CD4-positive, alpha-beta memory T cell (primary cell): ENCODE data around the gene DBP. TPM values are rescaled to one million over a fixed set of nuclear protein-coding genes. Genes with fewer than 3 reads are reported as not detected.

Experiments used
- CTCF ChIA-PET: fragments of 350-600 bp; sonication (Branson Sonifier 250); formaldehyde crosslinking; loops from one replicate; lab custom pipeline; 2021; ENCODE audit warnings: inconsistent platforms; ENCODE audit not compliant: partially characterized antibody; lab: Charles Lee
- POLR2A ChIA-PET: fragments of 350-600 bp; sonication (Branson Sonifier 250); formaldehyde crosslinking; loops from one replicate; lab custom pipeline; 2021; ENCODE audit not compliant: partially characterized antibody; lab: Charles Lee
- DNase-seq, 5 donors: peaks; one replicate each; pipeline versions ENCODE4 v3.0.0 to v3.0.0-alpha.2; 2020 to 2022; ENCODE audit warnings: mixed read lengths in 1 of 5
- H3K27ac ChIP-seq: one replicate; pipeline ENCODE4 v1.7.0; 2013; ENCODE audit warnings: low read depth, low read length
- H3K27me3 ChIP-seq: 2 replicates; pipeline ENCODE4 v1.7.0; 2013; ENCODE audit warnings: mild to moderate bottlenecking, low read length, moderate library complexity; ENCODE audit not compliant: insufficient read depth
- H3K36me3 ChIP-seq: 2 replicates; pipeline ENCODE4 v1.7.0; 2013; ENCODE audit warnings: mild to moderate bottlenecking, low read length, moderate library complexity; ENCODE audit not compliant: insufficient read depth
- H3K4me1 ChIP-seq: 2 replicates; pipeline ENCODE4 v1.7.0; 2013; ENCODE audit warnings: mild to moderate bottlenecking, low read length, moderate library complexity; ENCODE audit not compliant: insufficient read depth
- H3K4me3 ChIP-seq, 2 donors: one replicate each; pipeline ENCODE4 v1.7.0; 2013; ENCODE audit warnings: low read length in 2 of 2, mild to moderate bottlenecking in 1 of 2
- H3K9me3 ChIP-seq, 2 donors: one replicate each; pipeline ENCODE4 v1.7.0; 2013; ENCODE audit warnings: low read length in 2 of 2, control low read depth in 1 of 2; ENCODE audit not compliant: control insufficient read depth in 1 of 2
- H3K27ac Mint-ChIP-seq, 7 donors: one replicate each; pipeline ENCODE4 v1.8.0; 2020 to 2021; ENCODE audit warnings: mixed read lengths in 7 of 7, mild to moderate bottlenecking in 6 of 7, inconsistent platforms in 3 of 7, moderate library complexity in 3 of 7
- H3K27me3 Mint-ChIP-seq, 2 donors: one replicate each; pipeline ENCODE4 v1.8.0; 2020 to 2021; ENCODE audit warnings: mixed read lengths in 2 of 2
- H3K36me3 Mint-ChIP-seq, 2 donors: one replicate each; pipeline ENCODE4 v1.8.0; 2020 to 2021; ENCODE audit warnings: mixed read lengths in 2 of 2, inconsistent platforms in 1 of 2, mild to moderate bottlenecking in 1 of 2
- H3K4me1 Mint-ChIP-seq, 4 donors: one replicate each; pipeline ENCODE4 v1.8.0; 2020 to 2021; ENCODE audit warnings: mixed read lengths in 4 of 4, mild to moderate bottlenecking in 1 of 4
- H3K4me3 Mint-ChIP-seq, 8 donors: one replicate each; pipeline ENCODE4 v1.8.0; 2020 to 2021; ENCODE audit warnings: mixed read lengths in 8 of 8, mild to moderate bottlenecking in 7 of 8, moderate library complexity in 6 of 8, inconsistent platforms in 3 of 8
- H3K9me3 Mint-ChIP-seq, 8 donors: one replicate each; pipeline ENCODE4 v1.8.0; 2020 to 2021; ENCODE audit warnings: mixed read lengths in 8 of 8, mild to moderate bottlenecking in 5 of 8, inconsistent platforms in 3 of 8, moderate library complexity in 1 of 8
- intact Hi-C: fragments of 100-400 bp; cut with micrococcal nuclease; formaldehyde crosslinking; loops from one replicate; pipeline ENCODE4 v1.15.1; 2023
- polyA plus RNA-seq, 2 donors: library from polyadenylated mRNA; unstranded; fragments of 300-500 nt; fragmentation: Illumina TruSeq; gene quantifications; one replicate each; pipeline ENCODE4 v1.2.3, GENCODE V29; 2021
- total RNA-seq, 2 experiments: library from RNA; stranded (reverse); gene quantifications; one replicate each; pipeline ENCODE4 v1.2.3, GENCODE V29; 2021

DBP gene
- total and polyA plus RNA-seq, 4 experiments from 2014 or later = 37.4 to 113 (median 66.0) TPM

GRCh38 chr19:48629297-48629598 is 7.9 kb downstream of the DBP start:
- Histone ChIP-seq H3K27me3 (no peaks in the 10 kb centered on the region), H3K4me1 (peaks cover 24% of the 10 kb centered on the region), H3K27ac (no peak overlapping the region), H3K4me3 (no peak overlapping the region), H3K36me3 (peaks cover 35% of the 10 kb centered on the region), H3K9me3 (no peaks in the 10 kb centered on the region)
- H3K4me3 Mint-ChIP-seq = no peak overlapping the region
- H3K36me3 Mint-ChIP-seq = peaks cover 14 to 38% of the 10 kb centered on the region in 2 donors
- intact Hi-C loops = no loop called here
- no peaks in the 10 kb centered on the region for H3K27me3 Mint-ChIP-seq
- ChIA-PET CTCF (no interaction called here), POLR2A (interaction anchor here (1.1 to 6.4 kb wide), 4 partner anchors 8 to 15 kb away, joined by 4 to 76 read pairs (median 30); partner anchors contain the start of genes CA11, DBP, FAM83E and RPL18)
- H3K4me1 Mint-ChIP-seq = peaks cover 8 to 40% (median 22%) of the 10 kb centered on the region in 4 donors
- H3K27ac Mint-ChIP-seq = no peak overlapping the region
- peak in 1 of 5 donors; percentile 5 for DNase-seq
- H3K9me3 Mint-ChIP-seq = no peaks in the 10 kb centered on the region

- H3K4me1 ChIP-seq = peaks cover 21% of the 10 kb centered on the region
- H3K27me3 ChIP-seq = no peaks in the 10 kb centered on the region
- Mint-ChIP-seq H3K9me3 (no peaks in the 10 kb centered on the region), H3K4me1 (peaks cover 8 to 39% (median 24%) of the 10 kb centered on the region in 4 donors), H3K27me3 (no peaks in the 10 kb centered on the region), H3K36me3 (peaks cover 14 to 39% of the 10 kb centered on the region in 2 donors), H3K4me3 (no peak overlapping the region), H3K27ac (peak overlapping the region in 2 of 7 donors; percentile 57 to 62)
- H3K9me3 ChIP-seq = no peaks in the 10 kb centered on the region
- POLR2A ChIA-PET = interaction anchor here (0.9 to 6.4 kb wide), 7 partner anchors 8 to 115 kb away, joined by 3 to 76 read pairs (median 13); partner anchors contain the start of genes CA11, DBP, FAM83E and RPL18
- intact Hi-C loops = no loop called here
- H3K27ac ChIP-seq = no peak overlapping the region
- CTCF ChIA-PET = no interaction called here
- DNase-seq = no peak
- no peak overlapping the region for H3K4me3 ChIP-seq
- peaks cover 35% of the 10 kb centered on the region for H3K36me3 ChIP-seq
Observed at GRCh38 chr19:48628486-48629296, 8.5 kb downstream of the DBP start.

- H3K36me3 ChIP-seq = peaks cover 28% of the 10 kb centered on the region
- H3K27ac ChIP-seq = no peak overlapping the region
- ChIA-PET CTCF (interaction anchor here (1.4 kb wide), 1 partner anchor 9 kb away, joined by 4 read pairs; the partner anchor contains the start of gene DBP), POLR2A (interaction anchor here (0.9 to 5.2 kb wide), 5 partner anchors 8 to 114 kb away, joined by 3 to 32 read pairs (median 13); partner anchors contain the start of genes CA11, DBP, RPL18 and SPHK2)
- intact Hi-C loops = no loop called here
- H3K4me1 ChIP-seq = peaks cover 21% of the 10 kb centered on the region
- H3K27ac Mint-ChIP-seq = peak overlapping the region in 1 of 7 donors; percentile 42
- H3K27me3 ChIP-seq = no peaks in the 10 kb centered on the region
- H3K4me3 Mint-ChIP-seq = no peak overlapping the region
- H3K9me3 Mint-ChIP-seq = no peaks in the 10 kb centered on the region
- peaks cover 14 to 39% of the 10 kb centered on the region in 2 donors for H3K36me3 Mint-ChIP-seq
- DNase-seq = no peak
- no peak overlapping the region for H3K4me3 ChIP-seq
- H3K27me3 Mint-ChIP-seq = no peaks in the 10 kb centered on the region
- H3K9me3 ChIP-seq = no peaks in the 10 kb centered on the region
- peaks cover 13 to 37% (median 29%) of the 10 kb centered on the region in 4 donors for H3K4me1 Mint-ChIP-seq
Observed at GRCh38 chr19:48627865-48628314, 9.3 kb downstream of the DBP start.

GRCh38 chr19:48627201-48627864 is 9.8 kb downstream of the DBP start:
- H3K27me3 Mint-ChIP-seq = no peaks in the 10 kb centered on the region
- ChIA-PET CTCF (interaction anchor here (1.4 kb wide), 1 partner anchor 10 kb away, joined by 4 read pairs; the partner anchor contains the start of gene DBP), POLR2A (interaction anchor here (0.7 to 5.2 kb wide), 6 partner anchors 8 to 113 kb away, joined by 3 to 32 read pairs (median 8); partner anchors contain the start of genes CA11, DBP, RPL18 and SPHK2)
- H3K4me3 Mint-ChIP-seq = no peak overlapping the region
- no peak overlapping the region for H3K4me3 ChIP-seq
- H3K4me1 ChIP-seq = peaks cover 16% of the 10 kb centered on the region
- H3K27me3 ChIP-seq = no peaks in the 10 kb centered on the region
- no peak overlapping the region for H3K27ac ChIP-seq
- H3K9me3 ChIP-seq = no peaks in the 10 kb centered on the region
- H3K27ac Mint-ChIP-seq = peak overlapping the region in 3 of 7 donors; percentile 30 to 63 (median 42)
- peaks cover 13 to 34% (median 26%) of the 10 kb centered on the region in 4 donors for H3K4me1 Mint-ChIP-seq
- intact Hi-C loops = no loop called here
- H3K36me3 ChIP-seq = peaks cover 23% of the 10 kb centered on the region
- DNase-seq = peak in 1 of 5 donors; percentile 68
- no peaks in the 10 kb centered on the region for H3K9me3 Mint-ChIP-seq
- peaks cover 9 to 37% of the 10 kb centered on the region in 2 donors for H3K36me3 Mint-ChIP-seq

- H3K27ac ChIP-seq = no peak overlapping the region
- ChIA-PET POLR2A (interaction anchor here (3.2 to 6.6 kb wide), 2 partner anchors 8 to 19 kb away, joined by 13 to 61 read pairs; partner anchors contain the start of gene CA11), CTCF (no interaction called here)
- no peaks in the 10 kb centered on the region for H3K27me3 ChIP-seq
- Mint-ChIP-seq H3K36me3 (peaks cover 7 to 31% of the 10 kb centered on the region in 2 donors), H3K9me3 (no peaks in the 10 kb centered on the region), H3K27ac (peak overlapping the region in 1 of 7 donors; percentile 65), H3K4me1 (peaks cover 16 to 42% (median 26%) of the 10 kb centered on the region in 4 donors), H3K27me3 (no peaks in the 10 kb centered on the region), H3K4me3 (no peak overlapping the region)
- DNase-seq = no peak
- no peak overlapping the region for H3K4me3 ChIP-seq
- H3K36me3 ChIP-seq = peaks cover 12% of the 10 kb centered on the region
- no peaks in the 10 kb centered on the region for H3K9me3 ChIP-seq
- H3K4me1 ChIP-seq = peaks cover 16% of the 10 kb centered on the region
- intact Hi-C loops = no loop called here
Observed at GRCh38 chr19:48625891-48626327, 11.3 kb downstream of the DBP start.

GRCh38 chr19:48624791-48625723 is 12.1 kb downstream of the DBP start:
- Histone ChIP-seq H3K4me1 (peaks cover 20% of the 10 kb centered on the region), H3K9me3 (no peaks in the 10 kb centered on the region), H3K27ac (peak overlapping the region; percentile 68), H3K4me3 (peak overlapping the region in 1 of 2 donors; percentile 33), H3K27me3 (no peaks in the 10 kb centered on the region), H3K36me3 (peaks cover 4% of the 10 kb centered on the region)
- H3K4me1 Mint-ChIP-seq = peaks cover 16 to 45% (median 27%) of the 10 kb centered on the region in 4 donors
- intact Hi-C loops = loop anchor here (1.0 kb wide), 2 partner anchors 12 to 21 kb away; partner anchors contain the start of genes CA11 and DBP
- H3K27me3 Mint-ChIP-seq = no peaks in the 10 kb centered on the region
- POLR2A ChIA-PET = interaction anchor here (6.6 kb wide), 1 partner anchor 9 kb away, joined by 61 read pairs; no protein-coding TSS in a partner anchor
- no peak for DNase-seq
- H3K36me3 Mint-ChIP-seq = peaks cover 4 to 29% of the 10 kb centered on the region in 2 donors
- CTCF ChIA-PET = interaction anchor here (1.9 kb wide), 1 partner anchor 20 kb away, joined by 7 read pairs; the partner anchor contains the start of gene CA11
- H3K4me3 Mint-ChIP-seq = peak overlapping the region in 5 of 8 donors; percentile 39 to 92 (median 87)
- H3K9me3 Mint-ChIP-seq = no peaks in the 10 kb centered on the region
- H3K27ac Mint-ChIP-seq = peak overlapping the region; percentile 76 to 97 (median 88)
